Fibroblast of skin of scalp (primary cell): ENCODE measurements around the gene ANXA3.
"Not testable (repeated sequence)": the region's sequence is repeated elsewhere in the genome, so short reads cannot be mapped to it uniquely, and the experiment has no call there.

ENCODE experiments used
- DNase-seq: peaks from one replicate; pipeline ENCODE4 v3.0.0-alpha.2; 2013

Gene ANXA3

DNA sequence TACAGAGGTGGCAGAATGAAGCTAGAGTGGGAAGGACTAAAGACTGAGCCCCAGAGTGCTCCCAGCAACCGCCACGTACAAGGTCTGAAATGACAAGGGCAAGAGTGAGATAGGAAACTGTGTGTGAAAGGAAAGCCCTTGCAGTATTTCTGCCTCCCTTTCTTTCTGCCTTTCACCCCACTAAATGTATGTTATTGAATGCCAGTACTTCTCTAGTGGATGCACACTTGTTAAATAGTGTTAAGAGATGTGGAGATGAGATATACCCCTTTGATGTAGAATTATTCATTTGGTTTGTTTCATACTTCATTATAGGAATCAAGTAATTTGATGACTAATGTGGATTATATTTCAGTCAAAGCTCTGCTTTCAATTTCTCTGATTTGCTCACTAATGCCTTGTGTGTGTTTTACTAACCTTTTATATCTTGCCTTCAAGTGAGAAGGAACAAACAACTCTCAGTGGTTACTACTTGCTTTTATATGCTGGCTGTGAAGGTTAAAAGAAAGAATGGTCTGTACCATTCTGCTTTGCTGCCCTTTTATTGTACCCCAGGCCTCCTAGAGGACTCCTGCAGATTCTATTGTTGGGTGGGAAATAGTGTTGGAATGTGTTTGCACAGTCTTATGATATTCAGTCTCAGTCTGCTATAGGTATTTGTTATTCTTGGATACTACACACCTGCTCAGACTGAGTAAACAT lies 8.0 kb upstream of the ANXA3 start:
- DNase-seq: no peak

DNA sequence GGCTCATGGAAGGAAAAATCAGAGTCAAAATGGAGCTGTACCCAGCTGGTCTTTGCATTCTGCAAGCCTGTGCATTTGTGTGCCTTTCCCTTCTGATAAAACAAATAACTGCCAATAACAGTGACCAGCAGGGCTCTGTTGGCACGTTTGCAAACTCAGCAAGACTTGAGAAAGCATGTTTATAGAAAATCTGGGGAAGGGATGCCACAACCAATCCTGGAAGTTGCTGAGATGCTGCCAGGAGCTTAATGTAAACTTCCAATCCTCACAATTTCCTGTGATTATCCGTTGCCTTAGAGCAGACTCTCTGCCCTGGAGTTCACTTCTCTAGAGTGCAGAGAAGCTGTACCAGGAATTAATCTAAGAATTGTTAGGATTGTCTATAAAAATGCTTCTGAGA lies 6.9 kb upstream of the ANXA3 start:
- DNase-seq: no peak

DNA sequence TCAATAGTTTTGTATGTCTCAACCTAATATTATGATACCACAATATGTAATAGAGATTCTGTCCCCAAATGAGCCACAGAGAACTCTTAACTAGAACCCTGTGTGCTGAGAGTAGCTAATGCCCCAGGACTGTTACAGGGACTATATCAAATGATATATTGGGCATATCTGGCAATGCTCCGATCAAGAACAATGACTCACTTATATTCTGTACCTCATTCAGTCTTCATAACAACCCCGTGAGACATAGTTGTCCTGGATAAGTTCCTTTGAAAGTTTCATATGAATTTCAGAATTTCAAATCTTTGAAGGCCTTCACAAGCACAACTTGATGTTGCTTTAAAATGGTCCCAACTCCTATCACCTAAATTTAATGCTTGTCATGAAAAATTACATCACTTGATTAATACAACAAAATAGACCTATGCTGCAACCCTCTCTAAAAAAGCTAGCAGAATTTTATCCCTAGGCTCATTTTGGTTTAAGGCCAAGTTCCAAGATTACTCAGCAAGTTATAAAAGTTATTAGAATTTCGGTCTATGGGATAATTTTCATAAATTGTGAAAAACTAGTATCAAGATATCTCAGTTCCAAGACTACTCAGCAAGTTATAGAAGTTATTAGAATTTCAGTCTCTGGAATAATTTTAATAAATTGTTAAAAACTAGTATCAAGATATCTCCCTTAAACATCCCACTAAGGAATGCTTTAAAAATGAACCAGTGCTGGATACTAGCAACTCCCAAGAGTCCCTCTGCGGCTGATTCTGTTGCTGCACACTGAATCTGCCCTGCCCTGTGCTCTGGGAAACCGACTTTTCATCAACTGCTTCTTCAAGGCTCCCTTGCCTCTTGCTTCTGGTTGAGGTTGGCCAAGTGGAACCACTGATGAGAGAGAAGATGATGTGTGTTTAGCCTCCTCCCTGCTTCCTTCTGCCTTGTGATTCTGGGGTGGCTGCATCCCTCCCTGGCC lies 6.0 kb upstream of the ANXA3 start:
- DNase-seq: no peak

DNA sequence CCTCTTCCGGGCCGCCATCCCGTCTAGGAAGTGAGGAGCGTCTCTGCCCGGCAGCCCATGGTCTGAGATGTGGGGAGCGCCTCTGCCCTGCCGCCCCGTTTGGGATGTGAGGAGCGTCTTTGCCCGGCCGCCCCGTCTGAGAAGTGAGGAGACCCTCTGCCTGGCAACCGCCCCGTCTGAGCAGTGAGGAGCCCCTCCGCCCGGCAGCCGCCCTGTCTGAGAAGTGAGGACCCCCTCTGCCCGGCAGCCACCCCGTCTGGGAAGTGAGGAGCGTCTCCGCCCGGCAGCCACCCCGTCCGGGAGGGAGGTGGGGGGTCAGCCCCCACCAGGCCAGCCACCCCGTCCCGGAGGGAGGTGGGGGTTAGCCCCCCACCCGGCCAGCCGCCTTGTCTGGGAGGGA lies 3.7 kb upstream of the ANXA3 start:
- DNase-seq: not testable (repeated sequence)

DNA sequence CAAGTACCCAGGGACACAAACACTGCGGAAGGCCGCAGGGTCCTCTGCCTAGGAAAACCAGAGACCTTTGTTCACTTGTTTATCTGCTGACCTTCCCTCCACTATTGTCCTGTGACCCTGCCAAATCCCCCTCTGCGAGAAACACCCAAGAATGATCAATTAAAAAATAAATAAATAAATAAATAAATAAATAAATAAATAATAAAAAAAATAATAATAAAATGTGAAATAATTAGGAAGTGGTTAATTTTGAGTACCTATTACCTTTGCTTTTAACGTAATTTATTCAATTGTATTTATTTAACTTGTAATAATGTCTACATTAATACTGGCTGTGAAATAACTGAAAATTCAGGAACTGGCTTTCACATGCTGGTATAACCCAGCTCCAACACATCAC lies 2.7 kb upstream of the ANXA3 start:
- not testable (repeated sequence) for DNase-seq

DNA sequence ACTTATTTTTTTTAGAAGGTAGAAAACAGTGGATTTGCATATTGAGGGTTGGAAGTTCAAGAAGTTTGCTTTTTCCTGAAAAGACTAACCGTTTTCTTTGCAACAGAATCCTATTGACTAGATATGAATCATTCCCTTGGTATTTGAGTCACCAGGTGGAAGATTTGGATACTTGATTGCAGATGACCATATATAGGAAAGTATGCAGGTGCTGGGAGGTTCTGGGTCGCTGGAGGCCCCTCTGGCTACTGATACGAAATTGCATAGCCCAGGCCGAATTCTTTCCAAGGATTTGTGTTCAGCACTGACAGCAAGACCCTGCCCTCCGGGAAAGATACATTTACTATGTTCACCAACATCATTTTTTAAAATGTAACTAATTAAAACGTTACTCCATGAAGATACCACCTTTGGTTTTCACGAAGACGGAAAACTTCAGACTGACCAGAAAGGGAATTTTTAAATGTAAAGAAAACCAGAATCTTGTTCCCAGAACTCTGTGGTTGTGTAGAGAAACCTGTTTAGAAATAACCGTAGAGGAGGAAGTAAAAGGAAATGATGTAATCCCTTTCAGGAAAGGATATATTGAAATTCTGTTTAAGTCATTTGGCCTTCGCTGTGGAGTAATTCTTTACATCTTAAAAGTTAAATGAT lies 946 bp downstream of the ANXA3 start:
- no peak for DNase-seq

DNA sequence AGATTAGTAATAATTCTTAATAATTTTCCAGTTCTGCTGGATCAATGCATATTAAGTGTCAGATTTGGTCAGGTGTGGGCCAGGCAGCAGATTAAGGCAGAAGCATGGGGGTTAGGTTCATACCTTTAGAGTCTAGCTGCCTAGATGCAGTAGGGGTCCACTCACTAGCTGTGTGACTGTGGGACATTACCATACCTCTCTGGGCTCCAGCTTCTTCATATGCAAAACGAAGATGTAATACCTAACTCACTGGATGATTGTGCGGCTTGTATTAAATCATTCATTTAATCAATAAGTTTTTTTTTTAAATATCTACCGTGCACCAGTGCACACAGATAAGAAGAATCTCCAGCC lies 1.4 kb downstream of the ANXA3 start:
- no peak for DNase-seq

DNA sequence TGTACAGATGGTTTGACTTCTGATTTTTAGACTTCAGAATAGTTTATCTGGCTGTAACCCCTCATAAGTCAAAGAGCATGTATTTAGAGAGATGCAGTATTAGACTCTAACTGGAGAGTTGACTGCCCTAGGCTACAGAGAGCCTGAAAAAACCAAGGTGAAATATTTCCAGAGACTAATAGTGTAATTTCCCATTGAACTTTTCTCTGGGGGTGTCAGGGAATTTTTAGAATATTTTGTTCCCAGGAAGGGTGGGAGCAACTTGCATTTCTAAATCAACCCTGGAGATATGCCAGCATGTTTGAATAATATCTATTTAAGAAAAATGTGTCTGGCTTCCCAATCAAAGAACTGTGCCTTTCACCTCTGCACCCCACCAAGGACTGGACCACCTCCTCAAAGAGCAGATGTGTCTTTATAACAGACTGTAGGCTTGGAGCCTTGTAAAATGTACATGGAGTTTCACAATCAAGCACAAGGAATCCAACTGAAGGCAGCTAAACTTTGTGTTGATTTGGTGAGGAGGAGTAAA lies 2.0 kb downstream of the ANXA3 start:
- no peak for DNase-seq

DNA sequence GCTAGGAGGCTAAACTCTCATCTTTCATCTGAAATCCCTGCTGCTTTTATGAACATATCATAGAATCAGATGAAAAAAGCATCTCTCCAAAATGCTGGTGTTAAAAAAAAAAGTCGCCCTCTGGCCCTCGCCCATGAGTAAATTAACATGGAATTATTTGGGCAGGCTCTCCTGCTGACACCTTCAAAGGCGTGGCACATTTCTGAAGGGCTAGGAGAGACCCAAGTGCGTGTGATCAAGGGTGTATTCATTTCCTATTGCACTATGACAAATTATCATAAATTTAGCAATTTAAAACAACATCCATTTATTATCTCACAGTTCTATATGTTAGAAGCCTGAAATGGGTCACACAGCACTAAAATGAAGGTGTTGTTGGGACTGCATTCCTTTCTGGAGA lies 5.1 kb downstream of the ANXA3 start:
- DNase-seq: no peak

DNA sequence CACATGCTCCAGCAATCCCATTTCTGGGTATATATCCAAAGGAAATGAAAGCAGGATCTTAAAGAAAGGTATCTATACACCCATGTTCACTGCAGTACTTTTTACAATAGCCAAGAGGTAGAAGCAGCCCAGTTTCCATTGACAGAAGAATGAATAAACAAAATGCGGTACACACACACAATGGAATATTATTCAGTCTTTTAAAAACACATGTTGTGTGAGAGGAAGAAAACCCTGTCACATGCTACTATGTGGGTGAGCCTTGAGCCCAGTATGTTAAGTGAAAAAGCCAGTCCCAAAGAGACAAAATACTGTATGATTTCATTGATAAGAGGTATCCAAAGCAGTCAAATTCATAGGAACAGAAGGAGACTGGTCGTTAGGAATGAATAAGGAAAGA lies 6.3 kb downstream of the ANXA3 start:
- DNase-seq: no peak

DNA sequence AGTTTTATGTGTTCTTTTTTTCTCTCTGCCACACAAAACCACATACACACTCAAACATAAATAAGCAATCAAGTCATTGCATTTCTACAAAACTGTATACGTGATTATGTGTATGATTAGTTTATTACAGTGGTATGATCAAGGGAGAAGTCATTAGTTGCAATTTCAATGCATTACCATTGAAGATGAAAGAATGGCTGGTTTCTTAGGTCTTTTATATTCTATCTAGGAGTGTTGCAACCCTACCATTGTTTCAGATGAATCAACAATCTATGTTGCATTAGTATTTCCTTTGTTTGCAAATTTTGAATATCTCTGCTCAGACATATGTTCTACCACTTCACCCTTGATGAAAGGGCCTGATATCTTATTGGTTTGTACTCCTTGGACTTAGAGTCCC lies 6.8 kb downstream of the ANXA3 start:
- DNase-seq: no peak

DNA sequence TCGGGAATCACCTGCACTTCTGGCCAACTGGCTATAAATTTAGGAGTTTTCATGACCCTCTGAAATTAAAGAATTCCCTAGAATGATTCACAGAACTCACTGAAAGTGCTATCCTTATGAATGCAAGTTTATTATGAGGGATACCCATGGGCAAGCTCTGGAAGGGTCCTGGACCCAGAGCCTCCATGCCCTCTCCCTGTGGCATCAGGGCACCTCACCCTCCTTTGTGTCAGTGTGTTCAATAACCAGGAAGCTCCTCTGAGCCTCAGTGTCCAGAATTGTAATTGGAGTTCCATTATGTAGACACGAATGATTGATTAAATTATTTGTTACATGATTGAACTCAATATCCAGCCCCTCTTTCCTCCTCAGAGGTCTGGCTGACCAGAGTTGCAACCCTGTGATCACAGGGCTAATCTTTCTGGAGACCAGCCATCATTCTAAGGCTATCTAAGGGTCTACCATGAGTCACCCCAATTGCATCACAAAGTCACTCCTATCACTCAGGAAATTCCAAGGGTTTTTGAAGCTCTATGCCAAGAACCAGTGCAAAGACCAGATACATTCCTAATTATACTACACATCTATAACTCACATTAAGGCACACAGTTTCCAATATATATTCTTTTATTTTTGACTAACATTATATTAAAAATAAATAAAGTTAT lies 8.9 kb downstream of the ANXA3 start:
- peak; percentile 89 for DNase-seq

DNA sequence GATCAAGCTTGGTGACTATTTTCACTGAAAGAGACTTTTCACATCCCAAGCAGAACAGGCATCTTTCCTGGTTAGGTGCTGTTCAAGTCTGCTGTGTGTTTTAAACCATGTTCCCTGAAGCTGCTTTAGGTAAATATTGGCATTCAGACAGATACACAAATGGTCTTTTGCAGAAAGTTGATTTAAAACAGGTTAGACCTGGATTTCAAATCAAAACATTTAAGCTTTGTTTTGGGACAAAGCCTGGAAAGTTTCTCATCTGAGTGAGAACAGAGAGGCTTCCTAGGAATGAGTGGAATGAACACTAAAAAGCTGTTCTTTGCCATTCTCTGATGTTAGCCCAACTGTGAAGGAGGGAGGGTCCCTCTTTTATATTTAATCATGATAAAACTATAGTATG lies 10.1 kb downstream of the ANXA3 start:
- DNase-seq: peak; percentile 55

DNA sequence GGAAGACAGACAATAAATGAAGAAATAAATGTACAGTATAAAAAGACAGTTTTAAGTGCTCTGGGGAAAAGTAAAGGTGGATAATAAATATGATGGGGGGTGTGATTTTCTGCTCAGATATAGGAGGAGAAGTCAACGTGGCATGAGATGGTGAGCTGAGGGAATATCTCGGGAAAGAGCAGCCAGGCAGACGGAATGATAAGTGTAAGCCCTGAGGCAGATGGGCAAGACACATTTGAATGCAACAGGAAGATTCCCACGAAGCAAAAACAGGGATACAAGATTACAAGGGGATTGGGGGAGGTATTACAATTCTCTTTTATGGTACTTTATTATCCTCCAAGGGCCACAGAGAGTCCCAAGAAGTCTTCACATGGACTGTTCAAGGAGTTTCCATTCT lies 11.1 kb downstream of the ANXA3 start:
- DNase-seq: no peak

DNA sequence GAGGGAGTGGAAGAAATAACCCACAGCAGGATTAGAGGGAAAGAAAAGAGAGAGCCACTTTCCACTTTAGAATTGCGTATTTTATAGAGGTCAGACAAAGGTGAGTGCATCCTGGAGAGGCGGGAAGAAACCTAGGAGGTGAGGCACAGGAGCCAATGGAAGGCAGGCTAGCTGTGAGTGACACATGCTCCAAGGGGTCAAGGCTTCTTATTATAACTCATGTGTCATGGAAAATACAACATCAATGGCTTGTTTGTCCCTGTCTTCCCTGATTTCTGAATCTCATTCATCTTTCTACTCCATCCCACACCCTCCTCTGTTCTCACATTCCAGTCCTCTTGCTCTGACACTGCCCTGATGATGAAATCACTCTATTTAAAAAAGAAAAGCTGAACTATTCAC lies 14.4 kb downstream of the ANXA3 start:
- peak; percentile 77 for DNase-seq

DNA sequence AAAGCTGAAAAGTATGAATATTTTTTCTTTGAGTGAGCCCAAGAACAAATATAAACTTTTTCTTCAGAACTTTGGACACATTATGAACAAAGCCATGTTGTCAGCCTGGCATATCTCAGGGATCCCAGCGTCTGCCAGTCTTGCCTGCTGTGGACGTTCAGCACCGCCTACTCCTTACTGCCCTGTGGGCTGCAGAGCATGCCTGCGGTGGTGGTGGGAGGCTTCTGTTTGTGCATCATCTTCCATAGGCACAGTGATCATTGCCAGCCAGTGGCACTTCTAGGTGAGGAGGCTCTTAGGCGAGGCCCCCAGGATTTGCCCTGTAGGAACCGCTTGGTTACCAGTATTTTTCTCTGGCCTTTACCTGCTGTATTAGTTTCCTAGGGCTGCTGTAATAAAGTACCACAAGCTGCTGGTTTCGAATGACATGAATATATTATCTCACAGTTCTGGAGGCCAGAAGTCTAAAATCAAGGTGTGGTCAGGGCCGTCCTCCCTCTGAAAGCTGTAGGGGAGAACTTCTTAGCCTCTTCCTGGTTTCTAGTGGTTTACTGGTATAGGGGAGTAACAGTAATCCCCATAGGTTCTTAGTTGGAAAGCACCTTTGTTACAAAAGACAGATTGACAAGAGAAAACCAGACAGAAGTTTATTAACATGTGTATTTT lies 15.4 kb downstream of the ANXA3 start:
- DNase-seq: no peak

DNA sequence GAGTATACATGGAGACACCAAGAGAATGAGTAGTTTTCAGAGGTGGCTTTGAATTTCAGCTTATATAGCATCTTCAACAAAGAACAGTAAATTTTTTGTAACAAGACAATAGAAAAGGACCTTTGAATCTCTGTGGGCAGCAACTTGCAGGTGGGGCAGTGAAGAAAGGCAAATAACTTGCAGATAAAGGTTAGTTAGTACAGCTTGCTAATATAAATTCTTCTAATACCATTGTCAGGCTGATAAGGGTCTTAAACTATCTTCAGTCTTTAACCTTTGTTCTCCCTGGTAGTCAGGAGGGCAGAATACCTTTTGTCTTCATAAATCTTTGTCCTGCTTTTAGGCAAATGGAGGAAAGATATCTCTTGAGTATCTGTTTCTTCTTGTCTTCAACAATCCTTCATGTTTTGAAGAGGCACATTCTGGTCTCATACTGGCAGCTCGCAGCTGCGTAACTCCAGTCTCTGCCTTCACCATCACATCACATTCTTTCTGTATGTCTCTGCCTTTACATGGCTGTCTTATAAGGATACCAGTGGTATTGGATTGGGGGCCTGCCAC lies 16.0 kb downstream of the ANXA3 start:
- no peak for DNase-seq

DNA sequence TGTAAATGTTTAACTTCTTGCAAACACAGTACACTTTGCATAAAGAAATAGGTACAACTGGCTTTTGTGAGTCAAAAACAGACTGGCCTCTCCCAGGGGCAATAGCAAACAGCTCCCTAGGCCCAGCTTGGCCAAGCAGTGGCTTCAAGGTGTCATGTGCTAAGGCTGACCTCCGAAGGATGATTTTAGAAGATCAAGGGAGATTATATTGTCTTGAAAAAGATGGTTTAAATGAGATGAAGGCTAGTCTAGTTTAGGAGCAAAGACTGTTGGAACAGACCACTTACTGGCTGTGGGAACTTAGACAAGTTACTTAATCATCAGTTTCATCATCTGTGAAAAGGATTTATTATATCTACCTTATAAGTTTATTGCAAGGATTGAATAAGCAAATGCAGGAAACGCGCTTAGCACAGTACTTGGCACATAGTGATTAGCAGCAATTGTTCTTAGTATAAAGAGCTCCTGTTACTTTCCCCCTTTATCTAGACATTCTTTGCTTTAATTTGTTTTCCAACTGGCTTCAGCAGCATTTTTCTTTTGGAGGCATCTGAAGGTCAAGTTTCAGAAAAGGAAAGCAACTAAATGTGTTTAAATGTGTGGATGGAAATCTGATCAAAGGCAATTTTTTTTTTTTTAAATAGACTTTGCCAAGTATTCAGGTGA lies 17.2 kb downstream of the ANXA3 start:
- no peak for DNase-seq

DNA sequence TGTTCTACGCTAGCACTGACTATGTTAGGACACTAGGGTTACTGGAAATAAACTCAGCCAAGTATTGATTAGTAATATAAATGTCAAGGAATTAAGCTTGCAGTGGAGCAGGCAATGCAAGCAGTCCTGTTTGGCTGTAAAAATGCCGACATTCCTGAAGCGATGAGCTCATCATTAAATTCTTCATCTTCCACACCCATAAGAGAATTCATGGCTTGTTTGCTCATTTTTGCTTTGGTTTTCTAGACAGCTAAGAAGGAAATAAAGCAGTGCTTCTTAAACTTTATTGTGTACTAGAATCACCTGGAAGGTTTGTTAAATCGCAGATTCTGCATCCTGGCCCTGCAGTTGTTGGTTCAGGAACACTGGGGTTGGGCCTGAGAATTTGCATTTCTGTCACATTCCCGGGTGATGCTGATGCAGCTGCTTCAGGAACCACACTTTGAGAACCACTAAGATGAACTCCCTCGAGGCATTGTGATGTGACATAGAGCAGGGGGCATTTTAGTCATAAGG lies 17.8 kb downstream of the ANXA3 start:
- DNase-seq: peak; percentile 88

DNA sequence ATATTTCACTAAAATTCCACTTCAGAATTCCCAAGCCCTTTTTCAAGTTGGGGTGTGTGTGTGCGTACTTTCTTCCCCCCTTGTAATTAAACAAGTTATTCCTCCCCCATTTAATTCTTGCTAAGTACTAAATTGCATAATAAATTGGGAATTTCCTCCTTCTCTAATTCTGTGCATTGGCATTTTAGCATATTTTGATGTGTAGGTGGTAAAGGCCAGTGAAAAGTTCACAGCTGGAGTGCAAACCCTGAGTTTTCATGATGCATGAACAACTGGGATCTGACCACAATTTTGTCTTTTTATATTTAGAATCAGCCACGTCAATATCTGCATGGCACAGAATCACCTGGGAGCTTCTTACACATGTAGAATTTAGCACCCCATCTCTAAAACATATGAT lies 18.5 kb downstream of the ANXA3 start:
- DNase-seq: no peak

DNA sequence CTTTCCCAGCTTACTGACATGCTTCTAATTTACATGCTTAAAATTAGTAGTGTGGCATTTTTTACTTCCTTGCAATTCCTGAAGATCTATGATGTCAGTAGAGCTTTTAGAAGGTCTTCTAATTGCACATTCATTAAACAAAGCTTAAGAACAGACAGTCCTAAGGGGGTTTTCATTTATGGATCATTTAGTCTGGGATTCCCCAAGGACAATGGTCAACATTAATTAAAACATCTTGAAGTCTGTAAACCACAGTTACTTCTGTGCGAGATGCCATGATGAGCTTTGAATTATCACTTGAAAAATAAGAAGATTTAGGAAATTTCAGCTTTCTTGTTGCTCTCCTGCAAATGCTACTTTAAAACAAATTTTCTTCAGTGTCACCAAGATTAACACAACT lies 20.2 kb downstream of the ANXA3 start:
- no peak for DNase-seq
